Stimulated activated CD4-positive, alpha-beta T cell treated with anti-CD3 and anti-CD28 coated beads, Interleukin-1b, Interleukin-23, amount 100 ng/mL, for 24 hours (primary cell): ENCODE data around the gene DEPDC5.

Experiments
- DNase-seq, 4 experiments: peaks; one replicate each; pipeline ENCODE4 v3.0.0-alpha.2; 2020; ENCODE audit warnings: low read depth in 4 of 4, low spot score in 1 of 4

Gene DEPDC5

GRCh38 chr22:31944700-31945442 lies 191.1 kb downstream of the DEPDC5 start:
- DNase-seq, result peak in 2 of 4 experiments; percentile 22 to 29

- no peak for DNase-seq
Observed at GRCh38 chr22:31945443-31945855, 191.6 kb downstream of the DEPDC5 start.

- no peak for DNase-seq
Observed at GRCh38 chr22:31945971-31946680, 192.3 kb downstream of the DEPDC5 start.

GRCh38 chr22:31947296-31947695 lies 193.5 kb downstream of the DEPDC5 start:
- DNase-seq, result no peak

GRCh38 chr22:31948002-31948401 lies 194.2 kb downstream of the DEPDC5 start:
- no peak for DNase-seq

GRCh38 chr22:31950226-31950625 lies 196.4 kb downstream of the DEPDC5 start:
- no peak for DNase-seq

- no peak for DNase-seq
Observed at GRCh38 chr22:31951194-31952093, 197.6 kb downstream of the DEPDC5 start.

- DNase-seq, result no peak
Observed at GRCh38 chr22:31952094-31952401, 198.2 kb downstream of the DEPDC5 start.

- DNase-seq, result no peak
Observed at GRCh38 chr22:31952472-31952871, 198.7 kb downstream of the DEPDC5 start.

GRCh38 chr22:31953261-31953660 lies 199.4 kb downstream of the DEPDC5 start:
- DNase-seq, result no peak

- no peak for DNase-seq
Observed at GRCh38 chr22:31954535-31955523, 201.0 kb downstream of the DEPDC5 start.

GRCh38 chr22:31956360-31956759 lies 202.5 kb downstream of the DEPDC5 start:
- no peak for DNase-seq
